T-helper 1 cell treated with Interleukin-12 subunit alpha and Interleukin-12 subunit beta and Interleukin-4 antibody, amounts not matched to agents 30 ng/mL and 1 ng/mL, for 36 hours (primary cell): Measurements from ENCODE around the gene KDM4C. TPM values are rescaled to one million over a fixed set of nuclear protein-coding genes. Genes with fewer than 3 reads are reported as not detected.

ENCODE experiments used
- intact Hi-C: fragments of 100-400 bp; cut with micrococcal nuclease; formaldehyde crosslinking; loops from one replicate; pipeline ENCODE4 v1.15.1; 2024
- total RNA-seq: library from RNA; stranded (reverse); gene quantifications from 2 replicates; pipeline ENCODE4 v1.2.3, GENCODE V29; 2022

Gene KDM4C
- total RNA-seq, 1 donor from 2014 or later = 60.0 TPM

DNA sequence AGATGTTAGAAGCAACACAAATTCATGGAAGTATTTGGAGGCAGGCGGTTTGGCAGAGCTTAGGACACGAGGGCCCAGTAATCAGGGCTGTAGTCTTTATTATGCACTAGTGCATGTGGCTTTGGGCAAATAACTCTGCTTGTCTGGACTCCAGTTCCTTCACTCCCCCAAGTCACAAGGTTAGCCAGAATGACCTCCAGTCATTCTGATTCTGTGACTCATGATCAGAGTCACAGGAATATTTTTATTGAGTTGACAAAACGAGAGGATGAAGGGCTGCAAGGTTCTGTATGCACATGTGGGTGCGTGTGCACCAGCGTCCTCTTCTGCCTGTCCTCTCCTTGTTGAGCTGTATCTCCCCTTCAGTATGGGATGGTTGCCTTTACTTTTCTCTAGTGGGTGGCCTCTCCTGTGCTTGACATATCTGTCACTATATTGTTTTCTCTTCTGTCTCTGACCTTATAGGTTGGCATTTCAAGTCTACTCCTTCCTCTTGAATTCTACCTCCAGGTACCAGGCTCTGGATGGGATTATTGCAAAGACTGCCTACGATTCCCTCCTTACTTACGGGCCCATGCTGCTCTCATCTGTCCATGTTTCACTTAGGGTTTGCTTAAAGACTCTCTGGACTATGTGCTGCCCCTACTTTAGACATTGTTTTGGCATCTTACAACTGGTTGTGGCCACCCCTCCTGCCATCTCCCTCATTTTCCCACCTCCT is 94.6 kb downstream of the KDM4C start:
- intact Hi-C loops = no loop called here

DNA sequence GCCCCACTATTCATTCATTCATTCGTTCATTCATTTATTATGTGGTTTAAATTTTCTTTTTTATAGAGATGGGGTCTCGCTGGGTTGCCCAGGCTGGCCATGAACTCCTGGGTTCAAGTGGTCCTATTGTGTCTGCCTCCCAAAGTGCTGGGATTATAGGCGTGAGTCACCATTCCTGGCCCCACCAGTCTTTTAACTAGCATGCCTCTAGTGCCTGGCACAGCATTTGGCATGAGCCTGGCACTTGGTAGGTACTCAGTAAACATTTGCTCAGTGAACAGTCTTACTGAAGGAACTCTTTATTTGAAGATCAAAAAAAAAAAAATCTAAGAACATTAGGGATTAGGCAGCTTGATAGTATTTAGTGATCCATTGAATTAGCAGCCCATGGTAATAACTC is 98.1 kb downstream of the KDM4C start:
- intact Hi-C loops = no loop called here

DNA sequence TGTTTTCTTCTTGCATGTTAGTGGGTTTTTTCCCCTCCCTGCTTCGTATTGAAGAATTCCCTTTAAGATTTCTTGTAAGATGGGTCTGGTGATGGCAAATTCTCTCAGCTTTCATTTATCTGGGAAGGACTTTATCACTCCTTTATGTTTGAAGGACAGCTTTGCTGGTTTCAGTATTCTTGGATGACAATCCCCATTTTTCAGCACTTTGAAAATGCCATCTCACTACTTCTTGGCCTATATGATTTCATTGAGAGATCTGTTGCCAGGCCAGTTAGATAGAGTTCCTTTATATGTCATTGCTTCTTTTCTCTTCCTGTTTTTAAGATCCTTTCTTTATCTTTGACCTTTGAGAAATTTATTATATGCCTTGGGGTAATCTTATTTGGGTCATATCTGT is 106.3 kb downstream of the KDM4C start:
- intact Hi-C loops = no loop called here

DNA sequence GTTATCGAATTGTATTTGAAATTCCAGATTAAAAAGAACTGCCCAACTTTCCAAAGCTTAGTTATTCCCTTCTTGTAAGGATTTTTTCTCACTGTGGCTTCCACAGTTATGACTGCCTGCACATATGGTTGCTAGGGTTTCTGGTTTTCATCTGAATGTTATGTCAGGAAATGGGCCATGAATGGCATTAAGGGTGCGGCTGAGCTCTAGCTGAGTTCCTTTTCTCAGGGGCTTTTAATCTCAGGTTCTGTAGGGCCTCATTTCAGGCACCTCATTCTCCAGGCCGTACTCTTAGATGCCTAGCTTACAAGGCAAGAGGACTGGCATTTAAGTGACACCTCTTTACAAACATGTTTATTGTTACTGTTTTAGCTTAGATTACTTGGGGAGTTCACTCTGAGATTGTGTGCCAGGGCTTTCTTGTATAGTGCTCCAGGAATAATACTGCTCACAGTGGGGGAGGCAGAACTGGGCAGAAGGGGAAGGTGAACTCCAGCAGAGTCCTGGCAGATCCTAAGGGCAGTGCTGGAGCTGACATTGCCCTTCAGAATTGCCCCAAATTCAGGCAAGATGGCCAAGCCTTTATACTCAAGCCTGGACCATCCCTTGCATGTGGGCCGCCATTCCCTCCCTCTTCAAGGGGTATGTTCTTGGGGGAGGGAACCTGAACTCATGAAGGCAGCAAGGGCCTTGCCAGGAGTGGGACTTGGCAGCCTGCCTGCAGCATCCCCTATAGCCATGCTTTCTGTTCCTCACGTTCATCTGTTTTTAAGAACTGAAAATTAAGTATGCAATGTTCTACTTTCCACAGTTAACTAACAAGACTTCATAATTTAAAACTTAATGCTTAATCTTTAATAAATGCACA is 111.5 kb downstream of the KDM4C start:
- intact Hi-C loops = no loop called here

DNA sequence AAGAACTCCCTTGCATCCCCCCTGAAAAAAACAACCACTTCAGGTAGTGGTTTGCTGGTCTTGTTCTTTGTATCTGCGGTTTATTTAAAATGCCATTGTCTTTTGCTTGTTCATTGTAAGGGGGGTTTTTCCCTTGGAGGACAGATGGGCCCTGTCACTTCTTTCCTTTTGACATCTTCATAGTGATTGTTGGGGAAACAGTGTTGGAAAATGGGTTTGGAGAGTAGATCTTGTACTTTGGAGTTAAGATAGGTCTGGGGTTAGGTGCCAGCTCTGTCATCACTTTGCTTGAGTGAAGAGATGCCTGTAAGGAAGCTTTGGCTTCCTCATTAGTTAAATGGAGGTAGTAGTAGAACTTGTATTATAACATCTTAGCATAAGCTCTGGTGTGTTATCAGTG is 112.4 kb downstream of the KDM4C start:
- intact Hi-C loops = no loop called here

DNA sequence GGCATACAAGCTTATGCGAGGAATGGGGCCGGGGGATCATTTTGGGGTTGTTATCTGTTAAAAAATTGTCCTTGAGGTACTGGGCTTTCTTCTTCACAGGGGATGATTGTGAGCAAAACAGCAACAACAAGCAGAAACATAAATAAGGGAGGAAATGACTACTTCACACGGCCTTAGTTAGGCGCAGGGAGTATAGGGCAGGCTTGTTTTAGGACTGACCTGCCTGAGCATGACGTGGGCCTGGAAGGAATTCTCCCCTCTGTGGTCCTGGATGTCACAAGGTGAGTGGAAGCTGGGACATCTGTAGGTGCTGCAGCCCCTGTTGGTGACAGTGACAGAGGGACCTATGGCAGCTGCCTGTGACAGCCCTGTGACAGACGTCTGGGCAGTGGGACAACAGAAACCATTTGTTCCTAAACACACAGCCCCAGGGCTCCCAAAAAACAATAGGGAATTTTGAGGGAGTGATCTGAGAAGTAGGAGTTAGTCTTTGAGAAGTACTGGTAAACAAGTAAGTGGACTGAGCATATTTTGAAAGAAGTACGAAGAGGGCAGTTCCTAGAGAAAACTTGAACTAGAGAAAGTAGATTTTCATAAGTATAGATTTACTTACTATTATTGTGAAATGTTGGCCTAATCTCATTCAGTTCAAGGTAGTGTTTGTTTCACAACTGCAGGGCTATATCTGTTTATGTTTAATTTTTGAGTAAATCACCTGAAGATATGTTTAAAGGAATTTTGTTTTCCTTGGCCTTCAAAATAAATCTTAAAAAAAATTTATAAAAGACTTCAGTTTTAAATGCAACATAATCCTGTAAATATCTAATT is 113.1 kb downstream of the KDM4C start:
- intact Hi-C loops = no loop called here

DNA sequence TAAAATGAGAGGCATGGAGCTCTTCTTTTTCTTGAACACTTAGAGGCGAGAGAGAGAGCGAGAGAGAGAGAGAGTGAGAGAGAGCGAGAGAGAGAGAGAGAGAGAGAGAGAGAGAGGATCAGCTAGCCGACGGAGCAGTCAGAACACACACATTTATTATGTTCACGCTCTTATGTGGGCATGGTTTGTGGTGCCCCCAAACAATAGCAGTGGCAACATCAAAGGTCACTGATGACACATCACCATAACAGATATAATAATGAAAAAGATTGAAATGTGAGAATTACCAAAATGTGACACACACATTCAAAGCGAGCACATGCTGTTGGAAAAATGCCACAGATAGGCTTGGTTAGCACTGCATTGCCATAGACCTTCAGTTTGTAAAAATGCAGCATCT is 116.1 kb downstream of the KDM4C start:
- intact Hi-C loops = no loop called here

DNA sequence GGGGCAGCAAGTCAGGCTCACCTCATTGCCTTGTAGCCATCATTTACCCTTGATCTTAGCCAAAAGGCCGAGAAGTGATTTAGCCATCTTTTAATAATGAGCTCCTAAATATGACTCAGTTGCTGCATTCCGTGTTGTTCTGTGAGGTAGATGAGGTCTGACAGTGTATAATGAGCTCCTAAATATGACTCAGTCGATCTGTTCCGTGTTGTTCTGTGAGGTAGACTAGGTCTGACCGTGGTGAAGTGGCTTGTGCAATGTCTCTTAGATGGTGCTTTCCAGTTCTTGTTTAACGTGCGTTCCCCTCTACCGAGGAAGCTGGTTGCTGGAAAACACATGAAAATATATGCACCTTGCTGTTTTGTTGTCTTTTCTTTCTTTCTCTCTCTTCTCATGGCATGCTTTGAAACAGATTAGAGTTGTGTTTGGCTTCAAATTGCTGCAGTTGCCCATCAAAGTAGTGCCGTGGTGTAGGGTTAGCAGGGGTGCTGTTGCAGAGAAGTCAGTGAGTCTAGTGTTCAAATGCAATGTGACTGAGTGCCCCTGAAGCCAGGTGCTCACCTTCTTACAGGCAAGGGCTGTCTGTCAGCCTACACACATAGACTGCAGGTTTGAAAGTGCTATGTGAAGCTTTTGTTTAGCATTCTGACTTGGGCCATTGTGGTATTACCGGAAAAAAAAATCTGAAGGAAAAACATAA is 118.6 kb downstream of the KDM4C start:
- intact Hi-C loops = no loop called here

DNA sequence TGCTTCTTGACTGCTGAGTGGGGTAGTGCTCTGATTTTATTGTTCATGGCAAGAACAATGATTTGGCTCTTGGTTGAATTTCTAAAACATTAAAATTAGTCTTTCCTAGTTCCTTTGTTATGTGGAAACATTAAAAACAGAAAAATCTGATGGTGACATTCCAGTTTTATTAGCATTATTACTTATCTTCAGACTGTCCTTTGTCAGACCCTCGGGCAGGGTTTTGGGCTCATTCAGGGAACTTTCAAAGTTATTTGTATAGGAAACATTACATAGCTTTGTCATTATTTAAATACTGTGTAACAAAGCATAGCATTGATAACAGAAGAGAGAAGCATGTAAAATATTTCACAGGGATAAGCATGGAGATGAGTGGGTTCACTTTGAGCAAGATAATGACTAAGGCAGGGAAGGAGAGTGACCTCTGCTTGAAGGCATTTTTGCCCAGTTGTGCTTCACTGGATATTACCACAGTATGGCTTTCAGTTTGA is 119.9 kb downstream of the KDM4C start:
- intact Hi-C loops = no loop called here

DNA sequence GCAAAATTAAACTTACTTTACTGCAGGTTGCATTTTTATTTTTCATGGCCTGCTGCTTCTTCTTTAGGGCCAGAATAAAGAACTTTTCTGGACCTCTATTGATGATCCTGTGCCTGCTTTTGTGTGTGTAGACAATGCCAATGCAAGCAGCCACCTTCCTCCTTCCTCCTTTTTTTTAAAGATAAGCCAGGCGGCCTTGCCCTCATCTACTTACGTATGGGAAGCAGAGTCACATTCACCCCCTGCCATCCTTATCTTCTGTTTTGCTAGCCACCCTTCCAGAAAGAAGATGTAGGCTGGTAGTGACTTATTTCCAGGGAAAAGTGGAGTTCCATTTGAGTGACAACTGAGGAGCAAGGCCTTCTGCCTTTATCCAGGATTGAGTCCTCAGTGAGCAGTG is 122.9 kb downstream of the KDM4C start:
- intact Hi-C loops = no loop called here

DNA sequence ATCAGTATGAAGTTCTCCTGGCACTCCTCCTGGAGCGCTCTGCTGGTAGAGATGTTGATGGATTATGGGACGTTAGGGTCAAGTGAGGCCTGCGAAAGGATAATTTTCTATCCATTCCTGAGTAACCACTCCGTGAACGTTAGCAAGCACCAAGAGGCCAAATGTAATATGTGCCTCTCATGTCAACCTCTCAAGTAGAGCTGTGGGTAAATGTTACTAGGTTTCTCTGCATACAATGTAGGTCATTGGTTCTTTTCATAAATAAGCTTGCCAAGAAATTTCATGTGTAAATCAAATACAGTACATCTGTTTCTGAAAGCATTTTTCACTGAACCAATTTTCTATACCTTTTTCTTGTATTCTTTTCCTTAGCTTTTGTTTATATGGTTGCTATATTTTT is 126.3 kb downstream of the KDM4C start:
- intact Hi-C loops = no loop called here

DNA sequence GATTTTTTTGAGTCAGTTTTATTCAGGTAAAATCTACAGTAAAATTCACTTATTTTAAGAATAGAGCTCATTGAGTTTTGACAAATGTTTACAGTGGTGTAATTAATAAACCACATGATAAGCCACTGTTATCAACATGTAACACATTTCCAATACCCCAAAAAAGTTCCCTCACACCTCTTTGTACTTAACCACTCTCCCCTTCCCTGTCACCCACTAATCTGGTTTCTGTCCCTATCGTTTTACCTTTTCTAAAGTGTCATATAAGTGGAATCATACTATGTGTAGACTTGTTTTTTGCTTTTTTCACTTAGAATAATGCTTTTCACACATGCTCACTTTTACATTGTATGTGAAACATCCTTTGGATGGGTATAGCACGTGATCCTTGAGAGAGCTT is 127.2 kb downstream of the KDM4C start:
- intact Hi-C loops = no loop called here

DNA sequence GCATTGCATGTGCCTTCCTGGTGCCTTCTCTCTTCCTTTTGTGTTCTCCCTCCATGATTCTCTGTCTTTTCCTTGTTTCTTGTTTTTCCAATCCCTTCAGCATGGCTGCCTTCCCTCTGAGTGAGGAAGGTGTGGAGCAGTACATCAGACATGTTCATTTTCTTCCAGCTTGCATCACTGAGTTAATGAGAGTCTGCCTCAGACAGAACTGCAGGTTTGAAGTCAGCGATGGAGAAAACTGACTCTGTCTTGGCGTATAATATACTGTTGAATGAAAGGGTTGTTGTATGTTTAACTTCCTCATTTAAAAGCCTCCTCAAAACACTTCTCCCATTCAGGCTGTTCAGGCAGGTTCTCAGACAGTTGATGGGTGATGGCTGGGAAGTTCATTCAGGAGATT is 129.3 kb downstream of the KDM4C start:
- intact Hi-C loops = no loop called here

DNA sequence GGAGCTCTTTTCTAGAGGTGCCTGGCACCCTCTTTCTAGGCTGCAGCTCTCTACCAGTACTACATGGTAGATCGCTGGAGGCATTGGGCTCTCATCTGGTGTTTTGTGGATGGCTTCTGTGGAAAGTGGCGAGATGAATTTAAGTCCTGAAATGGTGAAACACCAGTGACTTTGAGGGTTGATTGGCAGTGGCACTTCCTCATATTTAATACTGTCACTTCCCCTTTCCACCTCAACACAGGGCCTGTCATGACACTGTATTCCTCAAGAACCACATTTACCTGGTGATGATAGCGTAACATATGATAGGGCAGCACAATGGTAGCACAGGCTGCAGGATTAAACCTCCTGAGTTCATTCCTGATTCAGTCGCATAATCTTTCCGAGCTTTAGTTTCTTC is 132.1 kb downstream of the KDM4C start:
- intact Hi-C loops = loop anchor here (5.0 to 10.0 kb wide), 2 partner anchors 475 to 647 kb away; partner anchors contain the start of gene UHRF2

DNA sequence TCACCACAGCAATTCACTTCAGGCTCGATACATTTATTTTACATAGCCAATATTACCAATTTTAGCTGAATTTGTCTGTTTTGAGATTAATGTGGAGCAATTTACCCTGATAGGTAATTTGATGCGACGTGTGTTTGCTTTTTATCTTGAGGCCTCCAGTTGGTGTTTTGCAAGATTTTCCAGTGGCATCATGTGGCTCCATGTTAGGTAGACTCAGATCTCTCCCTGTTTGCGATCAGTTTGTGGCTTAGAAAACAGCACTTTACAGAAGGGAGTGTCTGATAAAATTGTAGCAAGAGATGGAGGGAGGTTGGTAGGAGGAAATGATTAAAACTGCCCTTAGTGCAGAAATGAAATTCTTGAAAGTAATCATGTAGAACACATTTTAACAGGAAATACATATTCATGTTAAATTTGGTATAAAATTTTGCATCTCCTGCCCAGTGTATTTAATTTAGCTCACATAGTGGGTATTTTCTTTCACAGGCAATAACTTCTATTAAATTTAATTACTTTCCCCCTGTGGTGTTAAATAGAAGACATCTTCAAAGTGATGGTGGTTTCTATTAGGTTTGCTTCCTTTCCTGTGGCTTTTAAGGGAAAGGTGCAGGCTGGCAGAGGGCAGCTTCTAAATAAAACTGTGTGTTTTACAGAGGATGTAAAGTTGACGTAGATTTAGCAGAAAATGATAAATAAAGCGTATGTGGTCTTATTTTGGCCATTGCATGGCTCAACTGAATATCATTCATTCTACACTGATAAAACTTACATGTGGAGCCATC is 135.8 kb downstream of the KDM4C start:
- intact Hi-C loops = loop anchor here (2.0 to 10.0 kb wide), 4 partner anchors 67 to 644 kb away; partner anchors contain the start of gene UHRF2

DNA sequence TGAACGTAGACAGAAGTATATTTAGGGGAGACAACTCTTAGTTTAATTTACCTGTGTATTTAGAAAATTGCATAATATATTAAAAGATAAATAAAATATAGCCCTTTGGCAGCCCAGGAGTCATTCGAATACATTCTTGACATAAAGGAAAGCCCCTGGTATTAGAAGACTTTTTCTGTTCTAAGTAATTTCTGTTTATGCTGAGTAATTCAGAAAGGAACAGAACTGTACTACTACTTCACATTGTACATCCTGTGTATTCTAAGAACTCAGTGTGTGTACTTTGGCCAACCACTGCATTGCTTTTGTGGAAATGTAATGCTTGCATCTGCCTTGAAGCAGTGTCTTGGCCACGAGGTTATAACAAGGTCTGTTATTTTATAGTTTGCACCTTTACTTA is 136.4 kb downstream of the KDM4C start:
- intact Hi-C loops = loop anchor here (2.0 to 10.0 kb wide), 4 partner anchors 67 to 643 kb away; partner anchors contain the start of gene UHRF2

DNA sequence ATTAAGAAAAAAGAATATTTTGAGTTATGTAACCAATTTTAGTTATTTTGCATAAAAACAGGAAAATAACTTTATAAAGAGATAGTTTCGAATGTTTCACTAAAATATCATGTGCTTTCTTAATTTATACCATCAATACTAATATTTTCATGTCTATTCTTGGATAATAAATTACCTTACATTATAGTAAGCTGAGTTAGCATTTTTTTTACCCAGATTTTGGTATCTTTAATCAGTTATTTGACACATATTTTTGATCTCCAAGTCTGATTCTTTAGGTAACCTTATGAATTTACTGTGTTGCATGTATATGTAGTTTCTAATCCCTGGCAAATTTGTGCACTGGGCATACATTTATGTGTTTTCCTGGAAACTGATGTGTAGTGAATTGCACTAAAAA is 138.0 kb downstream of the KDM4C start:
- intact Hi-C loops = loop anchor here (2.0 to 10.0 kb wide), 3 partner anchors 69 to 481 kb away; partner anchors contain the start of gene UHRF2

DNA sequence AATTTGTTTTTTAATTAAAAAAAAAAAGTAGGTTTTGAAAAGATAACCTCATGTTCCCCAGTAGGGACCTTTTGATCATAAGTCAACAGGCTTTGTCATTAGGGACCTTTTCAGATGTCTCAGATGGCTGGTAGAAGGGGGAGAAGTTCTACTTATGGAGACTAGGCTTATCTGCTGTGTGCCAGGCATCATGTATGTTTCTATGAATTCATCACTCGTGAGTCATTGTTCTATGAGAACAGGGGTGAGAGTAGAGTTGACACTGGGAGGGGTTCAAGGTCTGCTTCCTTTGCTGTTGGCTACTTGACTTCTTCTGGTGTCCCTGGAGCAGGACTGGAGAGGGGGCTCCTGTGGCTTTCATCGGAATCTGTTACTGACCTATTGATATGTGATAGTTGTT is 138.8 kb downstream of the KDM4C start:
- intact Hi-C loops = loop anchor here (10.0 kb wide), 1 partner anchor 482 kb away; the partner anchor contains the start of gene UHRF2

DNA sequence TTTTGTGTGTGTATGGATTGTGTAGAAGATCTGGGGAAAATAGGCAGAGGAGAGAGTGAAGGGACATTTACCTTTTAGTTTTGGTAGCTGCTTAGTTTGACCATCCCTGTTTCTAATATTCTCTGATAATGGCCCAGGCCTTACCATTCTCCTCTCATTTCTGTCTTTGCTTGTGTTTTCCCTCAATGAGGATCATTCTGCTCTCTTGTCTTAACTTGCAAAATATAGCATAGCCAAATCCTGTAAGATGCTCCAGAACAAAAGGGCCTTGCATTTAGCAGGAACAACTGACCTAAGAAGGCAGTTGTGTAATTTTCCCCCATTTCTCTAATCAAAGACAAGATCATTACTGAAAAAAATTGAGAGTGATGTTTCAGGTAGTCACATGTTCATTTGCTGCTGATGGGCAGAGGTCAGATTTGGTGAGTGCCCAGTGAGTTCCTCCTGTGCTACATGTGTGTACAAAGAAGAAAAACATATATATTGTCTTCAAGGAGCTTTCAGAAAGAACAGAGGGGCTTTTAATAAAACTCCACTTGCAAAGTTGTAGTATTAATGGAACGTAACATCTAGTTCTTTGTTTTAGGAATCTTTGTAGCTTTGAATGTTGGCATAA is 139.5 kb downstream of the KDM4C start:
- intact Hi-C loops = loop anchor here (10.0 kb wide), 1 partner anchor 483 kb away; the partner anchor contains the start of gene UHRF2
